Fibroblast of peridontal ligament (primary cell): ENCODE measurements around the gene FMO5.
"Not testable (repeated sequence)": the region's sequence is repeated elsewhere in the genome, so short reads cannot be mapped to it uniquely, and the experiment has no call there.

Source experiments
- DNase-seq: peaks from one replicate; pipeline ENCODE4 v3.0.0-alpha.2; 2010; ENCODE audit errors: extremely low read depth

Gene FMO5

GRCh38 chr1:147207192-147207591, 17.9 kb downstream of the FMO5 start:
- no peak for DNase-seq

GRCh38 chr1:147204080-147204479, 21.1 kb downstream of the FMO5 start:
- DNase-seq = no peak

GRCh38 chr1:147202576-147202975, 22.6 kb downstream of the FMO5 start:
- no peak for DNase-seq

- no peak for DNase-seq
Measured at GRCh38 chr1:147201786-147202185, 23.4 kb downstream of the FMO5 start.

- no peak for DNase-seq
Measured at GRCh38 chr1:147201276-147201675, 23.9 kb downstream of the FMO5 start.

- not testable (repeated sequence) for DNase-seq
Measured at GRCh38 chr1:147197324-147197723, 27.8 kb downstream of the FMO5 start.

GRCh38 chr1:147189514-147189913, 35.6 kb downstream of the FMO5 start:
- DNase-seq = no peak

GRCh38 chr1:147185432-147185831, 39.7 kb downstream of the FMO5 start:
- DNase-seq = no peak

GRCh38 chr1:147177611-147178380, 47.3 kb downstream of the FMO5 start:
- DNase-seq = peak; percentile 66

GRCh38 chr1:147172168-147173016, 52.7 kb downstream of the FMO5 start, which contains the start of gene PRKAB2:
Gene PRKAB2 (minus strand): TSS chr1:147172470. CDS start chr1:147172144, 326 bp downstream.
- DNase-seq = peak; percentile 96

- DNase-seq = peak; percentile 23
Measured at GRCh38 chr1:147171399-147172167, 53.6 kb downstream of the FMO5 start.

GRCh38 chr1:147169840-147170674, 55.1 kb downstream of the FMO5 start:
- peak; percentile 26 for DNase-seq

GRCh38 chr1:147169171-147169570, 56.0 kb downstream of the FMO5 start:
- no peak for DNase-seq

GRCh38 chr1:147168626-147169058, 56.5 kb downstream of the FMO5 start:
- DNase-seq = peak; percentile 43

- DNase-seq = peak; percentile 97
Measured at GRCh38 chr1:147167365-147167764, 57.8 kb downstream of the FMO5 start.

- DNase-seq = no peak
Measured at GRCh38 chr1:147163019-147163418, 62.1 kb downstream of the FMO5 start.

GRCh38 chr1:147162093-147162492, 63.0 kb downstream of the FMO5 start:
- DNase-seq = no peak

- peak; percentile 36 for DNase-seq
Measured at GRCh38 chr1:147157116-147157515, 68.0 kb downstream of the FMO5 start.

- DNase-seq = no peak
Measured at GRCh38 chr1:147156642-147157041, 68.5 kb downstream of the FMO5 start.

GRCh38 chr1:147152772-147153171, 72.4 kb downstream of the FMO5 start:
- no peak for DNase-seq

- DNase-seq = no peak
Measured at GRCh38 chr1:147151244-147151643, 73.9 kb downstream of the FMO5 start.
